HCT116 (cell line): ENCODE measurements around the gene PCDHA9.

Experiments used
- EGR1 ChIP-seq: IDR thresholded peaks from 2 replicates; pipeline ENCODE4 v1.6.1; 2012; ENCODE audit warnings: low read depth
- ELF1 ChIP-seq: IDR thresholded peaks from 2 replicates; pipeline ENCODE4 v1.6.1; 2012; ENCODE audit warnings: low read depth, borderline replicate concordance
- EZH2 ChIP-seq: fragments of 200-600 bp; sonication (generic); IDR thresholded peaks from 2 replicates; pipeline ENCODE4 v1.6.1; 2017; ENCODE audit warnings: antibody characterized with exemption, mixed run types
- FOSL1 ChIP-seq: IDR thresholded peaks from 2 replicates; pipeline ENCODE4 v1.6.1; 2012; ENCODE audit warnings: low read depth
- POLR2A ChIP-seq: IDR thresholded peaks from 2 replicates; pipeline ENCODE4 v1.7.0; 2011; ENCODE audit warnings: borderline replicate concordance; ENCODE audit not compliant: insufficient read depth, insufficient read length; ENCODE audit errors: extremely low read depth
- POLR2AphosphoS5 ChIP-seq: IDR thresholded peaks from 2 replicates; pipeline ENCODE4 v1.6.1; 2011; ENCODE audit warnings: mild to moderate bottlenecking, low read depth, low read length, moderate library complexity
- REST ChIP-seq: IDR thresholded peaks from 2 replicates; pipeline ENCODE4 v1.6.1; 2012; ENCODE audit warnings: low read depth
- TF ChIP-seq, protein P1 (sequence below), 3 experiments: fragments of 200-600 bp in 1 of 3; sonication (generic) in 1 of 3; IDR thresholded peaks in 2 of 3; conservative IDR thresholded peaks in 1 of 3; 2 replicates each; pipeline ENCODE4 v1.5.1; 2012 to 2017; ENCODE audit warnings: low read depth in 2 of 3, low read length in 2 of 3, antibody characterized with exemption in 1 of 3, borderline replicate concordance in 1 of 3, control low read depth in 1 of 3, mild to moderate bottlenecking in 1 of 3, mixed read lengths in 1 of 3, mixed run types in 1 of 3, moderate library complexity in 1 of 3; ENCODE audit not compliant: insufficient read depth in 1 of 3
- TF ChIP-seq, protein P2 (sequence below): IDR thresholded peaks from 2 replicates; pipeline ENCODE4 v1.6.1; 2012

GRCh38 chr5:140808889-140809291, 39.3 kb upstream of the PCDHA9 start:
- no peak for TF ChIP-seq FOSL1
- no peak for TF ChIP-seq POLR2A
- TF ChIP-seq, protein P1, sequence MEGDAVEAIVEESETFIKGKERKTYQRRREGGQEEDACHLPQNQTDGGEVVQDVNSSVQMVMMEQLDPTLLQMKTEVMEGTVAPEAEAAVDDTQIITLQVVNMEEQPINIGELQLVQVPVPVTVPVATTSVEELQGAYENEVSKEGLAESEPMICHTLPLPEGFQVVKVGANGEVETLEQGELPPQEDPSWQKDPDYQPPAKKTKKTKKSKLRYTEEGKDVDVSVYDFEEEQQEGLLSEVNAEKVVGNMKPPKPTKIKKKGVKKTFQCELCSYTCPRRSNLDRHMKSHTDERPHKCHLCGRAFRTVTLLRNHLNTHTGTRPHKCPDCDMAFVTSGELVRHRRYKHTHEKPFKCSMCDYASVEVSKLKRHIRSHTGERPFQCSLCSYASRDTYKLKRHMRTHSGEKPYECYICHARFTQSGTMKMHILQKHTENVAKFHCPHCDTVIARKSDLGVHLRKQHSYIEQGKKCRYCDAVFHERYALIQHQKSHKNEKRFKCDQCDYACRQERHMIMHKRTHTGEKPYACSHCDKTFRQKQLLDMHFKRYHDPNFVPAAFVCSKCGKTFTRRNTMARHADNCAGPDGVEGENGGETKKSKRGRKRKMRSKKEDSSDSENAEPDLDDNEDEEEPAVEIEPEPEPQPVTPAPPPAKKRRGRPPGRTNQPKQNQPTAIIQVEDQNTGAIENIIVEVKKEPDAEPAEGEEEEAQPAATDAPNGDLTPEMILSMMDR (IDR thresholded peaks at IDR 0.05 in 2 of 3, conservative IDR thresholded peaks at IDR 0.05 in 1 of 3; ENCODE audit: borderline replicate concordance in 1 of 3, insufficient read depth in 1 of 3, low read depth in 2 of 3, low read length in 2 of 3) = no peak
- no peak for TF ChIP-seq EGR1
- TF ChIP-seq ELF1 = no peak
- no peak for TF ChIP-seq REST
- TF ChIP-seq EZH2 = no peak
- TF ChIP-seq POLR2AphosphoS5 = no peak
- TF ChIP-seq, protein P2, sequence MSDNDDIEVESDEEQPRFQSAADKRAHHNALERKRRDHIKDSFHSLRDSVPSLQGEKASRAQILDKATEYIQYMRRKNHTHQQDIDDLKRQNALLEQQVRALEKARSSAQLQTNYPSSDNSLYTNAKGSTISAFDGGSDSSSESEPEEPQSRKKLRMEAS = no peak
